PC-9 (cell line): ENCODE measurements around the gene XAF1. TPM values are rescaled to one million over a fixed set of nuclear protein-coding genes. Genes with fewer than 3 reads are reported as not detected.

Experiments
- BruUV-seq: library from RNA; stranded (reverse); fragments of 400-500 nt; replicated peaks from 2 replicates; lab custom pipeline; 2021; lab: Mats Ljungman, UMichigan
- CTCF ChIA-PET: fragments of 300-600 bp; sonication (Branson Sonifier 250); formaldehyde crosslinking; loops from one replicate; lab custom pipeline; 2022; ENCODE audit warnings: antibody characterized with exemption; lab: Charles Lee
- POLR2A ChIA-PET: fragments of 300-600 bp; sonication (Branson Sonifier 250); formaldehyde crosslinking; loops from one replicate; lab custom pipeline; 2022; ENCODE audit warnings: antibody characterized with exemption; ENCODE audit not compliant: unreplicated experiment; lab: Charles Lee
- DNase-seq, 2 experiments: peaks; one replicate each; pipeline versions ENCODE4 v3.0.0 to v3.0.0-alpha.2; 2015 to 2022; ENCODE audit warnings: mixed read lengths in 1 of 2
- H2AFZ ChIP-seq: fragments of 200-600 bp; sonication (generic); 2 replicates; pipeline ENCODE4 v1.8.1; 2017; ENCODE audit warnings: antibody characterized with exemption
- H3F3A ChIP-seq: fragments of 200-600 bp; sonication (generic); 2 replicates; pipeline ENCODE4 v1.8.1; 2017; ENCODE audit warnings: antibody characterized with exemption, mild to moderate bottlenecking, low read depth; ENCODE audit not compliant: insufficient read depth
- H3K27ac ChIP-seq: fragments of 200-600 bp; sonication (generic); 2 replicates; pipeline ENCODE4 v1.6.1; 2016; ENCODE audit warnings: mixed run types
- H3K27me3 ChIP-seq: fragments of 200-600 bp; sonication (generic); 2 replicates; pipeline ENCODE4 v1.6.1; 2016; ENCODE audit warnings: low read depth, mixed run types; ENCODE audit not compliant: insufficient read depth
- H3K36me3 ChIP-seq: fragments of 200-600 bp; sonication (generic); 2 replicates; pipeline ENCODE4 v1.6.1; 2016; ENCODE audit warnings: low read depth, mixed run types
- H3K4me1 ChIP-seq: fragments of 200-600 bp; sonication (generic); replicated peaks from 2 replicates; pipeline ENCODE4 v1.6.1; 2016; ENCODE audit warnings: mixed run types; ENCODE audit not compliant: insufficient read depth
- H3K4me2 ChIP-seq: fragments of 200-600 bp; sonication (generic); 2 replicates; pipeline ENCODE4 v1.6.1; 2017; ENCODE audit warnings: mixed run types
- H3K4me3 ChIP-seq: fragments of 200-600 bp; sonication (generic); 2 replicates; pipeline ENCODE4 v1.6.1; 2016; ENCODE audit warnings: mixed run types
- H3K79me2 ChIP-seq: fragments of 200-600 bp; sonication (generic); 2 replicates; pipeline ENCODE4 v1.6.1; 2017; ENCODE audit warnings: low read depth, mixed run types
- H3K9me2 ChIP-seq: fragments of 200-600 bp; sonication (generic); 2 replicates; pipeline ENCODE4 v1.8.1; 2017; ENCODE audit warnings: mild to moderate bottlenecking; ENCODE audit not compliant: insufficient read depth
- H3K9me3 ChIP-seq: fragments of 200-600 bp; sonication (generic); 2 replicates; pipeline ENCODE4 v1.8.1; 2016; ENCODE audit warnings: low read depth; ENCODE audit not compliant: insufficient read depth
- H4K20me1 ChIP-seq: fragments of 200-600 bp; sonication (generic); 2 replicates; pipeline ENCODE4 v1.8.1; 2017; ENCODE audit not compliant: insufficient read depth
- EZH2 ChIP-seq: fragments of 200-600 bp; sonication (generic); IDR thresholded peaks from 2 replicates; pipeline ENCODE4 v1.8.0; 2017; ENCODE audit warnings: antibody characterized with exemption, low read depth
- intact Hi-C: fragments of 100-400 bp; cut with micrococcal nuclease; formaldehyde crosslinking; loops from one replicate; pipeline ENCODE4 v1.10.0; 2022; ENCODE audit not compliant: unreplicated experiment
- total RNA-seq: library from RNA; stranded (reverse); gene quantifications from 2 replicates; pipeline ENCODE4 v1.2.3, GENCODE V29; 2021
- TF ChIP-seq, protein P1 (sequence below): fragments of 200-600 bp; sonication (generic); conservative IDR thresholded peaks from 2 replicates; pipeline ENCODE4 v1.6.1; 2017; ENCODE audit warnings: mixed run types, antibody characterized with exemption, mild to moderate bottlenecking, moderate library complexity

XAF1 gene
- total RNA-seq, 1 experiment from 2014 or later = 27.6 TPM

DNA sequence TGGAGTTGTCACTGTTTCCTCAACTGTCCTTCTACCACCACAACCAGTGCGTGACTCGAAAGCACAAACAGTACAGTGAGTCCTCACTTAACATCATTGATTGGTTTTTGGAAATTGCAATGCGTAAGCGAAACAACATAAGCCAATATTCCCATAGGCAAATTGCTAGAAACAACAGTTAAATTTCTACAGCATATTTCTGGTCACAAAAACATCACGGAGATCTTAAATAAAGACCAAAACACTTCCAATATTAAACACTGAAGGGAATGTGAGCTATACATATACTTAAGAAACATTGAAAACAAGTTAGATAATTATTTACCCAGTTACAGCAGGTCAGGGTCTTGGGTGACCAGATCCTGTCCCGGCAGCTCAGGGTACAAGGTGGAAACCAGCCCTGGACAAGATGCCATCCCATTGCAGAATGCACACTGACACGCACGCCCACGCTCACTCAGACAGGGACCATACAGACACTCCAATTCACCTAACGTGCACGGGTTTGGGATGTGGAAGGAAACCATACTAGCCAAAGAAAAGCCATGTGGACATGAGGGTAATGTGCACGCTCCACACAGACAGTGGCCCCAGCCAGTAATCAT, 47.4 kb upstream of the XAF1 start:
- H3K9me2 ChIP-seq = no peaks in the 10 kb centered on the region
- CTCF ChIA-PET = no interaction called here
- no peak overlapping the region for H3K4me2 ChIP-seq
- TF ChIP-seq, protein P1, sequence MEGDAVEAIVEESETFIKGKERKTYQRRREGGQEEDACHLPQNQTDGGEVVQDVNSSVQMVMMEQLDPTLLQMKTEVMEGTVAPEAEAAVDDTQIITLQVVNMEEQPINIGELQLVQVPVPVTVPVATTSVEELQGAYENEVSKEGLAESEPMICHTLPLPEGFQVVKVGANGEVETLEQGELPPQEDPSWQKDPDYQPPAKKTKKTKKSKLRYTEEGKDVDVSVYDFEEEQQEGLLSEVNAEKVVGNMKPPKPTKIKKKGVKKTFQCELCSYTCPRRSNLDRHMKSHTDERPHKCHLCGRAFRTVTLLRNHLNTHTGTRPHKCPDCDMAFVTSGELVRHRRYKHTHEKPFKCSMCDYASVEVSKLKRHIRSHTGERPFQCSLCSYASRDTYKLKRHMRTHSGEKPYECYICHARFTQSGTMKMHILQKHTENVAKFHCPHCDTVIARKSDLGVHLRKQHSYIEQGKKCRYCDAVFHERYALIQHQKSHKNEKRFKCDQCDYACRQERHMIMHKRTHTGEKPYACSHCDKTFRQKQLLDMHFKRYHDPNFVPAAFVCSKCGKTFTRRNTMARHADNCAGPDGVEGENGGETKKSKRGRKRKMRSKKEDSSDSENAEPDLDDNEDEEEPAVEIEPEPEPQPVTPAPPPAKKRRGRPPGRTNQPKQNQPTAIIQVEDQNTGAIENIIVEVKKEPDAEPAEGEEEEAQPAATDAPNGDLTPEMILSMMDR = no peak
- no peak for TF ChIP-seq EZH2
- no peak overlapping the region for H2AFZ ChIP-seq
- DNase-seq = no peak
- H3F3A ChIP-seq = no peaks in the 10 kb centered on the region
- POLR2A ChIA-PET = interaction anchor here (0.6 kb wide), 1 partner anchor 42 kb away, joined by 3 read pairs; no protein-coding TSS in a partner anchor
- no peak overlapping the region for H3K27ac ChIP-seq
- H4K20me1 ChIP-seq = no peaks in the 10 kb centered on the region
- H3K4me3 ChIP-seq = no peak overlapping the region
- H3K27me3 ChIP-seq = no peaks in the 10 kb centered on the region
- BruUV-seq = no TSS peak
- no peaks in the 10 kb centered on the region for H3K4me1 ChIP-seq
- H3K79me2 ChIP-seq = no peaks in the 10 kb centered on the region
- intact Hi-C loops = no loop called here
- no peaks in the 10 kb centered on the region for H3K9me3 ChIP-seq
- H3K36me3 ChIP-seq = no peaks in the 10 kb centered on the region

DNA sequence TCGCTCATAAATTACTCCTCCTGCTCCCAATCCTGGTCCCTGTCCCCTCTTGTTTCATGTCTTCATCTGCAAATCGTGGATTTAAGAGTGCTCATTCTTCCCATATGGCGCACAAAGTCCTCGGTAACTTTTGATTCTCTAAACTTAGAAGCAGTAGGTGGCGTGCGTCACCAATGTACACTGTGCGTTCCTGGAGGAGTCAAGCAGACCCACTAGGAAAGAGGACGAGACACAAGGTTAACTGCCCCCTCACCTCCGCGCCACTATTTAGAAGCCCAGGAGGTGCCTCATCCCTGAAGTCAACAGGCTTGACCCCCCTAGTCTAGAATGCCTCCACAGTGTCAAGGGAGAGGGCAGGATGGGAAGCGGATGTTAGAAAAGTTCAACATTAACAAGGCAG, 45.5 kb upstream of the XAF1 start:
- H3K9me3 ChIP-seq = no peaks in the 10 kb centered on the region
- CTCF ChIA-PET = no interaction called here
- no TSS peak for BruUV-seq
- POLR2A ChIA-PET = no interaction called here
- no peak overlapping the region for H3K27ac ChIP-seq
- no peaks in the 10 kb centered on the region for H3K27me3 ChIP-seq
- no peaks in the 10 kb centered on the region for H3K79me2 ChIP-seq
- intact Hi-C loops = loop anchor here (5.0 kb wide), 2 partner anchors 43 to 312 kb away; partner anchors contain the start of gene BCL6B
- DNase-seq = no peak
- no peaks in the 10 kb centered on the region for H3K9me2 ChIP-seq
- H3K4me1 ChIP-seq = no peaks in the 10 kb centered on the region
- H3K4me3 ChIP-seq = no peak overlapping the region
- no peak overlapping the region for H2AFZ ChIP-seq
- no peaks in the 10 kb centered on the region for H3F3A ChIP-seq
- no peaks in the 10 kb centered on the region for H3K36me3 ChIP-seq
- no peaks in the 10 kb centered on the region for H4K20me1 ChIP-seq
- TF ChIP-seq, protein P1 = no peak
- no peak for TF ChIP-seq EZH2
- H3K4me2 ChIP-seq = no peak overlapping the region

DNA sequence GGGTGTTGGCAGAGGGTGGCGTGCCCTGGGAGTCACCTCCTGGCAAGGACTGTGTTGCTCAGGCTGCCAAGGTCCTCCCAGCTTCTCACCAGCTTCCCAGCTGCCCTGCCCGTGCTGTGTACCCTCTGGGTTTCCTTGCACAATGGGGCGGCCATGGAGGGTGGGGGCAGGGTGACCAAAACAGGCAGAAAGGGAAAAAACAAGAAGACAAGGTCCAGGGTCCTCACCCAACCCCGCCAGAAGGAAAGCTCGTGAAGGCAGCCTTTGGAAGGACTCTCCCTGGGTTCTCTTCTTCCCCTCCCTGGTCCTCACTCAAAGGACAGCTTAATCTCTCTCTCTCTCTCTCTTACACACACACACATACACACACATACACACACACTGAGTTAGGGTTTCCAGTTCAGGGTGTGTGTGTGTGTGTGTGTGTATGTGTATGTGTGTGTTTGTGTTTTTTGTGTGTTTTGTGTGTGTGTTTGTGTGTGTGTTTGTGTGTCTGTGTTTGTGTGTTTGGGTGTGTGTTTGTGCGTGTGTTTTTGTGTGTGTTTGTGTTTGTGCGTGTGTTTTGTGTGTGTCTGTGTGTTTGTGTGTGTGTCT, 44.7 kb upstream of the XAF1 start:
- Histone ChIP-seq H3K27ac (no peak overlapping the region), H3K4me2 (no peak overlapping the region), H3K9me2 (no peaks in the 10 kb centered on the region), H3F3A (no peaks in the 10 kb centered on the region), H3K27me3 (no peaks in the 10 kb centered on the region), H3K36me3 (no peaks in the 10 kb centered on the region), H3K79me2 (no peaks in the 10 kb centered on the region), H3K4me1 (no peaks in the 10 kb centered on the region), H3K9me3 (no peaks in the 10 kb centered on the region), H3K4me3 (no peak overlapping the region), H2AFZ (no peak overlapping the region), H4K20me1 (no peaks in the 10 kb centered on the region)
- intact Hi-C loops = loop anchor here (5.0 kb wide), 2 partner anchors 44 to 311 kb away; partner anchors contain the start of gene BCL6B
- no TSS peak for BruUV-seq
- CTCF ChIA-PET = no interaction called here
- POLR2A ChIA-PET = no interaction called here
- TF ChIP-seq, protein P1 = no peak
- TF ChIP-seq EZH2 = no peak
- DNase-seq = no peak
